ENCODE measurements around the gene CLDN1.
"Not testable (repeated sequence)": the region's sequence is repeated elsewhere in the genome, so short reads cannot be mapped to it uniquely, and the experiment has no call there.

The CLDN1 gene

GRCh38 chr3:190279690-190280089, 42.6 kb downstream of the CLDN1 start:
- no peaks in the 10 kb centered on the region for H3K27me3 ChIP-seq (ENCODE audit: insufficient read depth, low read depth, severe bottlenecking)
- no peaks in the 10 kb centered on the region for H3K9me3 ChIP-seq (ENCODE audit: severe bottlenecking)
- H3K27ac ChIP-seq: no peak overlapping the region
- no peak overlapping the region for H3K4me3 ChIP-seq (ENCODE audit: low read depth, low read length)
- no peak for TF ChIP-seq CTCF (IDR thresholded peaks at IDR 0.05; ENCODE audit: low read depth, low read length)
- no peak for DNase-seq
- H3K36me3 ChIP-seq: no peaks in the 10 kb centered on the region

- Histone ChIP-seq H3K4me3 (ENCODE audit: low read depth, low read length) (no peak overlapping the region), H3K27me3 (ENCODE audit: insufficient read depth, low read depth, severe bottlenecking) (no peaks in the 10 kb centered on the region), H3K9me3 (ENCODE audit: severe bottlenecking) (no peaks in the 10 kb centered on the region), H3K27ac (no peak overlapping the region), H3K36me3 (no peaks in the 10 kb centered on the region)
- DNase-seq: no peak
- TF ChIP-seq CTCF (IDR thresholded peaks at IDR 0.05; ENCODE audit: low read depth, low read length): no peak
Measured at GRCh38 chr3:190272747-190273146, 49.5 kb downstream of the CLDN1 start.

GRCh38 chr3:190269101-190269500, 53.1 kb downstream of the CLDN1 start:
- H3K9me3 ChIP-seq (ENCODE audit: severe bottlenecking): no peaks in the 10 kb centered on the region
- no peak for TF ChIP-seq CTCF (IDR thresholded peaks at IDR 0.05; ENCODE audit: low read depth, low read length)
- no peak overlapping the region for H3K27ac ChIP-seq
- DNase-seq: no peak
- H3K36me3 ChIP-seq: no peaks in the 10 kb centered on the region
- H3K27me3 ChIP-seq (ENCODE audit: insufficient read depth, low read depth, severe bottlenecking): no peaks in the 10 kb centered on the region
- no peak overlapping the region for H3K4me3 ChIP-seq (ENCODE audit: low read depth, low read length)

- DNase-seq; H3K27me3 ChIP-seq (ENCODE audit: insufficient read depth, low read depth, severe bottlenecking); H3K9me3 ChIP-seq (ENCODE audit: severe bottlenecking); H3K36me3 ChIP-seq; H3K4me3 ChIP-seq (ENCODE audit: low read depth, low read length); H3K27ac ChIP-seq: not testable (repeated sequence)
Measured at GRCh38 chr3:190267464-190267863, 54.8 kb downstream of the CLDN1 start.

GRCh38 chr3:190266913-190267290, 55.3 kb downstream of the CLDN1 start:
- H3K27me3 ChIP-seq (ENCODE audit: insufficient read depth, low read depth, severe bottlenecking): no peaks in the 10 kb centered on the region
- no peak for DNase-seq
- H3K27ac ChIP-seq: no peak overlapping the region
- no peaks in the 10 kb centered on the region for H3K36me3 ChIP-seq
- no peak overlapping the region for H3K4me3 ChIP-seq (ENCODE audit: low read depth, low read length)
- no peaks in the 10 kb centered on the region for H3K9me3 ChIP-seq (ENCODE audit: severe bottlenecking)
- TF ChIP-seq CTCF (IDR thresholded peaks at IDR 0.05; ENCODE audit: low read depth, low read length): no peak

- Histone ChIP-seq H3K27ac (no peak overlapping the region), H3K4me3 (ENCODE audit: low read depth, low read length) (no peak overlapping the region), H3K36me3 (no peaks in the 10 kb centered on the region), H3K9me3 (ENCODE audit: severe bottlenecking) (no peaks in the 10 kb centered on the region), H3K27me3 (ENCODE audit: insufficient read depth, low read depth, severe bottlenecking) (no peaks in the 10 kb centered on the region)
- TF ChIP-seq CTCF (IDR thresholded peaks at IDR 0.05; ENCODE audit: low read depth, low read length): no peak
- DNase-seq: no peak
Measured at GRCh38 chr3:190266265-190266912, 55.9 kb downstream of the CLDN1 start.

All from WERI-Rb-1 (cell line).